Hypothalamus (tissue), 51 donors: ENCODE measurements around the gene COL27A1.
A peak's percentile ranks its signal among the peaks of the same experiment; 100 is the strongest.

Experiments used
- DNase-seq, 51 donors: peaks; one replicate each; lab custom pipeline; 2025; lab: John Stamatoyannopoulos, UW

COL27A1 gene

DNA sequence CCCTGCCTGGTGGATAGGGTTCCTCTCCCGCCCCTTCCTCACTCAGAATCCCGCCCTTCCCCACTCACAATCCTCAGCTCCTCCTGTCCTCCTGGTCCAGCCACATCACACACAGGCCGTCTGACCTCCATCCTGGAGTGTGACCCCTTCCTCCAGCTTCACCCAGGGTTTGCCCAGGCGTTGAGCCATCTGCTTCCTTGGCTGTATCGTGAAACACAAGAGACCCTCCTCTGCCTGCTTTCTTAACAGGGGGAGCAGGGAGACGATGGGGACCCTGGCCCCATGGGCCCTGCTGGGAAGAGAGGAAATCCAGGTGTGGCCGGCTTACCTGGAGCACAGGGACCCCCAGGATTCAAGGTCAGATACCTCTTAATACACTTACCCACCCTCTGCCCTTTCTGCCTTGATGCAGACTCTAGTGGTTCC, 135.2 kb downstream of the COL27A1 start:
- peak in 1 of 51 donors; percentile 65 for DNase-seq

DNA sequence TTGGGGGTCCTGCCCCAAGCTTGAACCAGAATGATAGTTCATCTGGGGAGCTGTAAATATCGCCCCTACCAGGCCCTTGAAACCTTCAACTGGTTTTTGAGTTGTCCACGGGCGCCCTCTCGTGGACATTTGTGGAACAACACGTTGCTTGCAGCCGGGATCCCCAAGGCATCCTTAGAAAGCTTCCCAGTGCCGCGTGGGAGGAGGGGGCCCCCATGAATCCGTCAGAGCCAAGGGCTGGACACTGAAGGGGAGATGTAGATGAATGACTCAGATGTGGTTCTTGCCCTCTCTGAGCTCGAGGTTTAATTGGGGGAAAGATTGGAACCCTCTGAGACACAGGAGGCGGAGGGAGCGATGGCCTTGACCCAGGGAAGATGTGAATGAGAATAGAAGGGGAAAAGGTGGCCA, 135.7 kb downstream of the COL27A1 start:
- DNase-seq, result peak in 47 of 51 donors; percentile 9 to 90 (median 56)

DNA sequence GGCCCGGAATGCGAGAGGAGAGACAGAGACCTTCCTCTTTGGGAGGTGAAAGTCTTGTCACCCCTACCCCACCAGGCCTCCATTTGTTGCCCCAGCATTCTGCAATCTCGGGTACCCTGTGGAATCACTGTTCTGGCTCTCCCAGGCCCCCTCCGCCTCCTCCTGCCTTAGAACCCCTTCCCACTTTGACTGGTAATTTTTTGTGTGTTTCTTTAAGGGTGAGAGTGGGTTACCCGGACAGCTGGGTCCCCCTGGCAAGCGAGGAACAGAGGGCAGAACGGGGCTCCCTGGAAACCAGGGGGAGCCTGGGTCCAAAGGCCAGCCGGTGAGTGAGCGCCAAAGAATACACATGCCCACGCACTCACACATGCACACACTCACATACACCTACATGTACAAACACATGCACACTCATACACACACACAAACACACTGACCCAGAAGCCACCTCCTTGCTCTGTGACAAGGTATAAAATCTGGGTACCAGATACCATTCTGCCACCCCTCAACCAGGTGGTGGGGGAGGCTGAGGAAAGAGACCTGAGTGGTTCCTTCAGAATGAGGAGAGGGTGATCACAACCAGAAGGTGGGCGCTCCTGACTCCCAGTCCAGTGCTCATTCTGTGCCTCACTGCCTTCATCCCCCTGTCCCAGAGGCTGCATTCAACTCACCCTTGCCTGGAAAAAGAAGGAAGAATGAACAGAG, 136.7 kb downstream of the COL27A1 start:
- no peak for DNase-seq

DNA sequence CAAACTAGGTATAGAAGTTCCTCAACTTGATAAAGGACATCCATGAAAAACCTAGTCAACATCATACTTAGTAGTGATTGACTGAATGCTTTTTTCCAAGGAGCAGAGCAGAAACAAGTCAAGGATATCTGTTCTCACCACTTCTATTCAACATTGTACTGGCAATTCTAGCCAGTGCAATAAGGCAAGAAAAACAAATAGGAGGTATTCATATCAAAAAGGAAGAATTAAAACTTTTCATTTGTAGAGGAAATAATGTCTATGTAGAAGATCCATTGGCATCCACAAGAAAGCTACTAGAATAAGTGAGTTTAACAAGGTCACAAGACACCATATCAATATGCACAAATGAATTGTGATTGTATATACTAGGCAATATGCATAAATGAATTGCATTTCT, 139.3 kb downstream of the COL27A1 start:
- no peak for DNase-seq

DNA sequence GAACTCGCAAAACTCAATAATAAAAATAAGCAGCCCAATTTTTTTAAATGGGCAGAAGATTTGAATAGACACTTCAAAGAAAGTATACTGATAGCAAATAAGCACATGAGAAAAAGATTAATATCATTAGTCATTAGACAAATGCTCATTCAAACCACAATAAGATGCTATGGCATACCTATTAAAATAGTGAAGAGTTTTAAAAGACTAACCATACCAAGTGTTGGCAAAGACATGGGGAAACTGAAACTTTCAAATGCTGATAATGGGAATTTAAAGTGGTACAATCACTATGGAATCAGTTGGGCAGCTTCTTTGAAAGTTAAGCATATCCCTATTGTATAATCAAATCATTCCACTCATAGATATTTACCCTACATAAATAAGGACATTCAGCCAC, 141.0 kb downstream of the COL27A1 start:
- no peak for DNase-seq

DNA sequence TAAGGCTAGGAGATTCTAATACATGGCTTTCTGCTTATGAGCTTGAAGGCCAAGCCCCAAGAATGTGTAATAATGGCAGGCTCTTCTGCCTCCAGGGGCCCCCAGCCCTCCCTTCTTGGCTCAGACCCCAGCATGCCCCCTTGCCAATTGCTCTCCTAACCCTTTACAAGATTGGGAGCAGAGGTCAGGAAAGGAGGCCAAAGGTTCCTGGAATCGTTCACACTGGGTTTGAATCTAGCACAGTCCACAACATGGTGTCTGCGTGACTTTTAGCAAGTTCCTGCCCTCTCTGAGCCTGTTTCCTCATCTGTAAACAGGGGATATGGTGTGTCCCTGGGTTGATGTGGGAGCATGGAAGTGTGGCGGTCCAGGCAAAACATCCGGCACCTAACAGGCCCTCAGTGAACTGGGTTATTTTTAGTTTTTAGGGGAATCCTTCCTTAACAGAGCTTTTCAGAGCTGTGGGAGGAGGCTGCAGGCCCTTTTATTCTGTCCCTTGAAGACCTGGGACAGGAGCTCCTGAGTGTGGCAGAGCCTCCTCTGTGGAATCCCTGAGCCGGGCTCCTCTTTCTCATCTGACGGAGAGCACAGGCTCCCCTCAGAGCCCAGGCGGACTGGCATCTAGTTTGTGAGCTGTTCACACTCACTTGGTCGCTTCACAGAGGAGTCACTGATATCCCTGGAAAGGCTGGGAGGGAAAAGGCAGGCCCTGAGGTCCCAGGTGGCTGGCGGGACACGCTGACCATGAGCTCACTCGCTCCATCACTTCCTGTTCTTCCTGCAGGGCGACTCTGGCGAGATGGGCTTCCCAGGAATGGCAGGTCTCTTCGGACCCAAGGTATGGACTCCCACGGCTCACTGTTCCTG, 144.2 kb downstream of the COL27A1 start:
- no peak for DNase-seq

DNA sequence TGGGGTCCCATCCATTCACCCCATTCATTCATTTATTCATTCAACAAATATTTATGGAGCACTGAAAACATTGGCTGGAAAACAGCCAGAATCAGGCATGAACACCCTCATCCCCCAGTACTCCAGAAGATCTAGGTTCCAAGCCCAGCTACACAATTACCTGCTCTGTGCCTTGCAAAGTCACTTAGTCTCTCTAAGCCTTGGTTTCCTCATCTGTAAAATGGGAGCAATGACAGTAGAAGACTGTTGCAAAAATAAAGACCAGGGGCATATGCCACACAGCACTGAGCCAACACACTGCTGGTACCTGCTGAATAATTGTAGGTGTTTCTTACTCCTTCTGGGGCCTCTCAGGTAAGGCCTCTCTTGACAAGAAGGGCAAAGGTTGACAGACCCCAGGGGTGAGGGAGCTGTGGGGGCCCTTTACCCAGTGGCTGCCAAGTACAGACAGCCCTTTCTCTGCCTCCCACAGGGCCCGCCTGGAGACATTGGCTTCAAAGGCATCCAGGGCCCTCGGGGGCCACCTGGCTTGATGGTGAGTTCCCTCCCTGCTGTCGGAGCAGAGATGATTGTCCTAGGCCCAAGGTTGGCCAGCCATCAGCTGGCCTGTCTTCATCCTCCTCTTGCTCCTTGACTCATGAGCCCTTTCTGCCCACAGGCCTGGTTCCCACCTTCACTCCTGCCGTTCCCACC, 145.0 kb downstream of the COL27A1 start:
- DNase-seq, result no peak

DNA sequence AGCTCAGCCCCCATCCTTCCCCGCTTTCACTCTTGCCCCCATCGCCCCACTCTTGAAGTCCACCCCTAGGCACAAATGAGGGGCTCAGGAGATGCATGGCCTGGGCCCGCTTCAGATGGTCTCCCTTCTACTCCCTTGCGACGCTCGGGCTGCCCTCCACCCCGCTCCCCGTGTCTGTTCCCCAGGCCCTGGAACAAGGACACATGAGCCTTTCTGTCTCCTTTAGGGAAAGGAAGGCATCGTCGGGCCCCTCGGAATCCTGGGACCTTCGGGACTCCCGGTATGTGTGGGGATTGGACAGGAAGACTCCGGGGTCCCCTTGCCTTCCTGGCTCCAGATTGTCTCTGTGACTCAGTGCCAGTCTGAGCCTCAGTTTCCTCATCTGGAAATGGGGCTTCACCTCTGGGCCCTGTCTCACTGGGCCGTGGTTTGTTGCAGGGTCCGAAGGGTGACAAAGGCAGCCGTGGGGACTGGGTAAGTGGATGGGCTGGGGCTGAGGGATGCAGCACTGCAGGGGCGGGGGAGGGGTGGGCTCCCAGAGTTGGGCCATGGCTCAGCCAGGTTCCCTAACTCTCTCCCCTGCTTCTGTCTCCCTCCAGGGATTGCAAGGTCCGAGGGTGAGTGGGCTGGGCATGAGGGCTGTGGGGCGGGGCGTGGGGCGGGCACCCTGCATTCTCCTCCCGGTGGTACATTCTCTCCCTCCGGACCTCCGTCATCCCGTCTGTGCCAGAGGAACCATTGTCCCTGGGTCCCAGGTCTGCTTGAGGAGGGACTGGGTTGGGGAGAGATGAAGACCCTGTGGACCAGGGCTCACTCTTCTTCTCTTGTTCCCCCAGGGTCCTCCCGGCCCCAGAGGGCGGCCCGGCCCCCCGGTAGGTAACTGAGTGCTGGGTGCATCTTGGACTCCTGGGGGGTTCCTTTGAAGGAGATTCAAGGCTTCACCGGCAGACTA, 145.8 kb downstream of the COL27A1 start:
- DNase-seq, result no peak

DNA sequence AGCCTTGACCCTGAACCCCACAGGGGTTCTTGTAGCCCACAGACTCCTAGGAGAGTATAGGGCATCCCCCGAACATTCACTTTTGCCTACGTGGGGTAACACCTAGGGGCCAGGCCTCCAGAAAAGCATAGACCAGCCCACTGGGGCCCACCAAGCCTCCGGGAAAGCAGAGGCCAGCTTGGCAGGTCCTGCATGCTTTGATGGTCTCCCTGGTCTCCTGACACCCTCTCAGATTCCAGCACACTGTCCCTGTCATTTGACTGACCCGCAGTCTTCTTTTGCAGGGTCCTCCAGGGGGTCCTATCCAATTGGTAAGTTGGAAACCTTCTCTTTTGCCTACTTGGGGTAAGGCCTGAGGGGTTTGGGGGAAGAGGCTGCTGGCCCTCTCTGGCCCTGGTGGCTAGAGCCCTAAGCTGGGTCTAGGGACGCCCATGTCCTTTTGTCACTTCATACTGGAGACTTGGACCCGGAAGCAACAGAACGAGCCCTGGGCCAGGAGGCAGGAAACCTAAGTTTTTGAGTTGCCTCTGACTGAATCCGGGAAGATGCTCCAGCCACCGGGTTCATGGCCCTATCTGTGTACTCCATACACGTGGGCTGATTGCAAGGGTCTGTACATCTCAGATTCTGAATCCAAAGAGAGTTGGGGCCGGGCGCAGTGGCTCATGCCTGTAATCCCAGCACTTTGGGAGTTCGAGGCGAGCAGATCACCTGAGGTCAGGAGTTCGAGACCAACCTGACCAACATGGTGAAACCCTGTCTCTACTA, 146.6 kb downstream of the COL27A1 start:
- DNase-seq, result no peak

DNA sequence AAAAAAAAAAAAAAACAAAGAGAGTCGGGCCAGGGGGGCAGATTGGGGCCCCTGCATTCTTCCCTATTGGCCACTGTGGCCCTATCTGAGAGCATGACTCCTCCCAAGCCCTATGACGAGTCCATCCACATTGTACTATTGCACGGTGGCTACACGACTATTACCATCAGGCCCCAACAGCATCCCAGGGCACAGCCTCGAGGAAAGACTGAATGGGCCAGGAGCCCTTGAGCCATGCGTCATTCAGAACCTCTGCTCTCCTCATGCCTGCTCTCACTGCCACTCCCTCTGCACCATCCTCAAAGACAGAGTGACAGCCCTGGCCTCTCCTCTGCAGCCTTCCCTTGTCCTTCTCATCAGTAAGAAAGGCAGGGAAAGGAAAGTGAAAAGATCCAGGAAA, 147.4 kb downstream of the COL27A1 start:
- no peak for DNase-seq

DNA sequence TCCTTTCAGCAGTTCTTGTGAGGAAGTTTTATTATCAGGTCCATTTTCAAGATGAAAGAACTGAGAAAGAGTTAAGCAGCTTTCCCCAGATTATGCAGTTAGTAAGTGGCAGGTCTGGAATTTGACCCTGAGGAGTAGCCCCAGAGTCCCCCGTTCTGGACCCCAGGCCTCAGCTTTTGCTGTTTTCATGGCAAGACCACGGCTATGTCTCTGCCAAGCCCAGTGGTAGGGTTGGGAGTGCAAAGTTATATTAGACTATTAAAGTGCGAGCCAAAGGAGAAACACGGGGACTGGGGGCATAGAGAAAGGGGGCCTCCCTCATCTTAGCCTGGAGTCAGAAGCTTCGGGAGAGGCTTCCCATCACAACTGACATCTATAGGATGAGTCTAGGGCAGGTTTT, 148.2 kb downstream of the COL27A1 start:
- no peak for DNase-seq

DNA sequence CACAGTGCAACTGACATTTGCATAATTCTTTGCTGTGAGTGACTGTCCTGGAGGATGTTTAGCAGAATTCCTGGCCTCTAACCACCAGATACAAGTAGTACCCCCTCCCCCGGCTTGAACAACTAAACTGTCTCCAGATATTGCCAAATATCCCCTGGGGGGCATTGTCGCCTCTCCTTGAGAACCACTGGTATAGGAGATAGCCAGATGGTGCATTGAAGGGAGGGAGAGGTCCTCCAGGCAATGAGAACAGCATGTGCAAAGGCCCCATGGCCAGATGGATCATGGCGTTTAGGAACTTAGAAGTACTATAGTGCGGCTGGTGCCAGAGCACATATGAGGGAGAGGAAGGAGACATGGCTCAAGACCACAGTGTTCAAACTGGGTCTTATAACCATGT, 148.6 kb downstream of the COL27A1 start:
- DNase-seq, result no peak

DNA sequence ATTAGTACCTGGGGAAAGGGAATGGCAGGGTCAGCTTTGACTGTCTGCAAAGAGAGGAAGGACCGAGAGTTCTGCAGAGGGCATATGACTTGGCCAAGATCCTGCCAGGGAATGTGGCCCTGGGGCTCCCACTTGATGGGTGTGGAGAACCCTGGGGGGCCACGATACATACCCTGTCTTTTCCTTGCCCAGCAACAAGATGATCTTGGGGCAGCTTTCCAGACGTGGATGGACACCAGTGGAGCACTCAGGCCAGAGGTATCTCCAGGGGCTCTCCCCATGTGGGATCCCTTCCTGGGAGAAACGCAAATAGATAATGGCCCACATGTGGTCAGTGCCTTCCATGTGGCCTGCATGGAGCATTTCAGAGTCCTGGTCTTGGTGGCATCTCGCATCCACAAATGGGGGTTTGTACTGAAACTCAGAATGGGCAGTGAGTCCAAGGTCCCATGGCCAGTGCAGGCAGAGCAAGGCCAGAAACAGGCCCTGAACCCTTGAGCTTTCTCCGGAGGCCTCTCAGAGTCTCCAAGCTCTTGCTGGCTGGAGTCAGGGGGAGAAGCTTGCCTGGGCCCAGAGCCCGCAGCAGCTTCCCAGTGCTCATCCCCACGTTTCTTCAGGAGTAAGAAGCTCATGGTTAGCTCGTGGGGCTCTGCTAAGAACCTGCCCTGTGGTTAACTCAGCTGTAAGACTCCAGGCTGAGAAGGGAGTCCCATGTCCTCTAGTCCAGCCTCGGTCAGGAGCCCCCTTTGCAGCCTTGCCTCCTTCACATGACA, 149.3 kb downstream of the COL27A1 start:
- no peak for DNase-seq

DNA sequence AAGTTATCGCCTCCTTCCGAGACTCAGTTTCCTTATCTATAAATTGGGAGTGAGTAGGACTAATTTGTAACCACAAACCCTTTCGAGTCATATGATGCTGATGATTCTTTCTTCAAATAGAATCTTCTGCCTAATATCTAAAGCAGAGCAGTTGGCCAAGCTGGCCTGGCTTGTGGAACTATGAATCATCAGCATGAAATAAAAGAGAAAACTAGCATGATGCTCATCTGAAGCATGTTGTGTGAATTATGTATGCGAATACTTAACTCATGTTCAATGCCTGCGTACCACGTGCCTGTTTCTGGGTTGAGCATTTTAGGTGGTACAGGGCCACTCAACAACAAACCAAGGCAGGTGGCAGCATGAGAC, 152.5 kb downstream of the COL27A1 start:
- DNase-seq, result no peak

DNA sequence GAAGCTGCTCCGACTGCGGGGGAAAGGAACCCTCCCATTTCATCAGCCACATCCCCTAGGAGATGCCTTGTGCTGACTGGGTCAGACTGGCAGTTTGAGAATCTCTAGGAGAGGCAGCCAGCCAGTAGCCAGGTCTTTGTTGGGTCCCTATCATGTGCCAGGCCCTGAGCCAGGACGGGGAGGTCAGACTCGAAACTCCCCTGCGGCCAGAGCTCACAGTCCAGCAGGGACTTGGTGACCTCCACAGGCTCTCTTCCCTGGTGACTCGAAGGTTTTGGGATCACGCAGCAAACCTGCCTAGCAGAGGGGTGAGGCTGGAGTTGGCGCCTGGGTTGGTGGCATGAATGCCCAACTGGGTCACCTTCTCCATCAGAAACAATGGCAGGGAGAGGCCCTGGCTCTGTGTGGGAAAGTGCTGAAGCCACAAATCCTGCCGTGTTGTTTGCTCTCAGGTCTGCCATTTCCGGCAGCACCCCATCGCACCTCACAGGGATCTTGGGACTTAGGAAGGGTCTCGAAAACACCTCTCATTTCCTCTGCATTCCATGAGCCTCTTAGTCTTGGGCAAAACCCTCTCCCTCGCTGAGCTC, 153.1 kb downstream of the COL27A1 start:
- no peak for DNase-seq

DNA sequence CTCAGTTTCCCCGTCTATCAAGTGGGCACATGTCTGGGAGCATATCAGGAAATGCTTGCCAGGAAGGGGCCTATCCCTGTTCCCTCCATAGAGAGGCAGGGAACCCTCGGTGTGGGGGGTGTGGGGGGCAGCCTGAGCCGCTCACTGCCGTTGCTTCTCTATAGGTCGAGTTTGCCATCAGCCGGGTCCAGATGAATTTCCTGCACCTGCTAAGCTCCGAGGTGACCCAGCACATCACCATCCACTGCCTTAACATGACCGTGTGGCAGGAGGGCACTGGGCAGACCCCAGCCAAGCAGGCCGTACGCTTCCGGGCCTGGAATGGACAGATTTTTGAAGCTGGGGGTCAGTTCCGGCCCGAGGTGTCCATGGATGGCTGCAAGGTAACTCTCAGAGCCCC, 153.8 kb downstream of the COL27A1 start:
- DNase-seq, result no peak

DNA sequence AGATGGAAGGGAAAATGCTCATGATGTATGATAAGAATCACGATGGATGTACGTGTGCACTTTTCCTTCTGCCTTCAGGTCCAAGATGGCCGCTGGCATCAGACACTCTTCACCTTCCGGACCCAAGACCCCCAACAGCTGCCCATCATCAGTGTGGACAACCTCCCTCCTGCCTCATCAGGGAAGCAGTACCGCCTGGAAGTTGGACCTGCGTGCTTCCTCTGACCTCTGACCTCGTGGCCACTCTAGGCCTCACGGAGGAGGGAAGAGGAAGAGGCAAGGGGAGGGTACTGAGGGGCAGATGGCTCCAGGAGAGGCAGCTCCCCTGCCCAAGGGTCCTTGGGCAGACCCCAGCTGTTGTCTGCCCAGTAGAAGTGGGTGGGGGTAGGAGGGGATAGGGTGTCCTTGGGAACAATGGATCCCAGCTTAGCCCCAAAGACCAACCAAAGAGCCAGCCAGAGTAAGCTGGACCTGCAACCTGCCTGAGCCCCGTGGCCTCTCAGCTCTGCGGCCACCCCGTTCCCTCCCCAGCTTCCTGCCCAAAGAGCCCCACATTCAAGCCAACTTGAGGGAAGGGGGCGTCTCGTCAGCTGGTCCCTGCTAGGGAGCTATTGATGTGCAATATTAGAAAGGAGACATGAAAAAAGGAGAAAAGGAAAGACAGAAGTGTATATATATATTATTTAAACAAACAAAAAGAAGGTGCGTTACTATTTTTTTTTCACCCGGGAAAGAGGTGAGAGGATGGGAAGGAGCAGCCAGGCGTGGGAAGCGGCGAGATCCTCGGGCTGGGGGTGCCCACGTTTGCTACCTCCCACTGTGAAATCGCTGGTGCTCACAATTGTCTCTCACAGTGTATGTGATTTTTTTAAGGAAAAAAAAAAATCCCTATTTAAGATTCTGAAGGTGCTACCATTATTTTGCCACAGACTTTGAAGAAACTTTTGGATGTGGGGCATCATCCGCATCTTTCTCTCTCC, 155.4 kb downstream of the COL27A1 start:
- DNase-seq, result no peak
